Thymus (tissue), 11 donors: Measurements from ENCODE around the gene CD63. TPM values are rescaled to one million over a fixed set of nuclear protein-coding genes. Genes with fewer than 3 reads are reported as not detected.
A peak's percentile ranks its signal among the peaks of the same experiment; 100 is the strongest.

Source experiments
- DNase-seq, 9 donors: peaks; one replicate each; pipeline ENCODE4 v3.0.0-alpha.2; 2013; ENCODE audit warnings: low spot score in 9 of 9, low read depth in 6 of 9, missing footprints in 1 of 9
- H3K27ac ChIP-seq, 2 donors: one replicate each; pipeline ENCODE4 v1.5.1; 2013; ENCODE audit warnings: control low read depth in 1 of 2, low read depth in 1 of 2, low read length in 1 of 2, mild to moderate bottlenecking in 1 of 2, moderate library complexity in 1 of 2
- H3K27me3 ChIP-seq, 2 donors: one replicate each; pipeline ENCODE4 v1.5.1; 2013; ENCODE audit warnings: low read length in 1 of 2; ENCODE audit not compliant: control insufficient read depth in 2 of 2, insufficient read depth in 1 of 2
- H3K36me3 ChIP-seq, 2 donors: one replicate each; pipeline ENCODE4 v1.5.1; 2013; ENCODE audit warnings: low read length in 1 of 2, mild to moderate bottlenecking in 1 of 2, moderate library complexity in 1 of 2; ENCODE audit not compliant: control insufficient read depth in 2 of 2, insufficient read depth in 2 of 2
- H3K4me1 ChIP-seq, 2 donors: one replicate each; pipeline ENCODE4 v1.5.1; 2013; ENCODE audit warnings: low read length in 2 of 2; ENCODE audit not compliant: control insufficient read depth in 2 of 2, insufficient read depth in 2 of 2
- H3K4me3 ChIP-seq, 2 donors: one replicate each; pipeline ENCODE4 v1.5.1; 2013; ENCODE audit warnings: low read length in 2 of 2, control low read depth in 1 of 2, mild to moderate bottlenecking in 1 of 2
- H3K9me3 ChIP-seq, 2 donors: one replicate each; pipeline ENCODE4 v1.5.1; 2013; ENCODE audit warnings: low read length in 1 of 2, mild to moderate bottlenecking in 1 of 2; ENCODE audit not compliant: control insufficient read depth in 2 of 2, insufficient read depth in 1 of 2
- WGBS: extraction: QIAGEN DNeasy Blood & Tissue Kit; methylation state at CpG from one replicate; pipeline ENCODE4 v1.1.7; 2013; 5-methylcytosine and 5-hydroxymethylcytosine counted together
- polyA plus RNA-seq: library from polyadenylated mRNA; stranded (reverse); fragments of 200-250 nt; gene quantifications from one replicate; pipeline ENCODE4 v1.2.3, GENCODE V29; 2013
- total RNA-seq: library from RNA; stranded (reverse); fragments of 120-200 nt; gene quantifications from one replicate; pipeline ENCODE4 v1.2.4, GENCODE V29; 2013
- donor health status: healthy.

Gene CD63
- total and polyA plus RNA-seq, 2 donors, result 221 to 598 TPM

- peaks cover 21 to 43% of the 10 kb centered on the region in 2 donors for H3K27me3 ChIP-seq
- peak overlapping the region in 1 of 2 donors; percentile 33 for H3K27ac ChIP-seq
- no peak for DNase-seq
- no peaks in the 10 kb centered on the region for H3K9me3 ChIP-seq
- 94% methylated on average over 9 of the region's 9 CpGs for WGBS
- H3K4me1 ChIP-seq, result peaks cover 24 to 40% of the 10 kb centered on the region in 2 donors
- no peaks in the 10 kb centered on the region for H3K36me3 ChIP-seq
- no peak overlapping the region for H3K4me3 ChIP-seq
These were observed 23.7 kb downstream of the CD63 start for GRCh38 chr12:55704824-55705718.

GRCh38 chr12:55703901-55704761, 24.7 kb downstream of the CD63 start:
- Histone ChIP-seq H3K27ac (no peak overlapping the region), H3K27me3 (peaks cover 14 to 34% of the 10 kb centered on the region in 2 donors), H3K4me1 (peaks cover 24 to 40% of the 10 kb centered on the region in 2 donors), H3K4me3 (no peak overlapping the region), H3K36me3 (no peaks in the 10 kb centered on the region), H3K9me3 (no peaks in the 10 kb centered on the region)
- DNase-seq, result no peak
- 85% methylated on average over 6 of the region's 6 CpGs for whole genome bisulfite sequencing

- Histone ChIP-seq H3K36me3 (no peaks in the 10 kb centered on the region), H3K9me3 (no peaks in the 10 kb centered on the region), H3K4me3 (no peak overlapping the region), H3K27ac (no peak overlapping the region), H3K4me1 (peaks cover 20 to 34% of the 10 kb centered on the region in 2 donors), H3K27me3 (peaks cover 7 to 25% of the 10 kb centered on the region in 2 donors)
- no peak for DNase-seq
- 82% methylated on average over 2 of the region's 2 CpGs for WGBS
These were observed 25.5 kb downstream of the CD63 start for GRCh38 chr12:55703288-55703687.

- DNase-seq, result no peak
- no peak overlapping the region for H3K4me3 ChIP-seq
- H3K4me1 ChIP-seq, result peaks cover 19 to 30% of the 10 kb centered on the region in 2 donors
- no peaks in the 10 kb centered on the region for H3K9me3 ChIP-seq
- H3K27ac ChIP-seq, result no peak overlapping the region
- no peaks in the 10 kb centered on the region for H3K36me3 ChIP-seq
- WGBS, result 98% methylated on average over 8 of the region's 8 CpGs
- peaks cover 4 to 21% of the 10 kb centered on the region in 2 donors for H3K27me3 ChIP-seq
These were observed 25.9 kb downstream of the CD63 start for GRCh38 chr12:55702861-55703260.

GRCh38 chr12:55700255-55701018, 28.4 kb downstream of the CD63 start:
- DNase-seq, result no peak
- no peak overlapping the region for H3K27ac ChIP-seq
- 93% methylated on average over 21 of the region's 21 CpGs for WGBS

GRCh38 chr12:55699471-55700055, 29.2 kb downstream of the CD63 start:
- DNase-seq, result no peak
- peaks cover 3 to 8% of the 10 kb centered on the region in 2 donors for H3K4me1 ChIP-seq
- WGBS, result 91% methylated on average over 5 of the region's 5 CpGs

More at GRCh38 chr12:55700255-55701018, 28.4 kb downstream of the CD63 start:
- H3K4me1 ChIP-seq, result peaks cover 12 to 17% of the 10 kb centered on the region in 2 donors
- H3K27me3 ChIP-seq, result peaks cover 0 to 4% of the 10 kb centered on the region in 2 donors
- H3K4me3 ChIP-seq, result no peak overlapping the region
- no peaks in the 10 kb centered on the region for H3K36me3 ChIP-seq
- H3K9me3 ChIP-seq, result no peaks in the 10 kb centered on the region

GRCh38 chr12:55698965-55699364, 29.8 kb downstream of the CD63 start:
- Histone ChIP-seq H3K4me1 (peaks cover under 1 to 2% of the 10 kb centered on the region in 2 donors), H3K27ac (no peak overlapping the region), H3K27me3 (peaks cover 0 to 4% of the 10 kb centered on the region in 2 donors), H3K4me3 (no peak overlapping the region), H3K9me3 (no peaks in the 10 kb centered on the region), H3K36me3 (no peaks in the 10 kb centered on the region)
- DNase-seq, result no peak
- WGBS, result 100% methylated on average over 1 of the region's 1 CpG

More at GRCh38 chr12:55699471-55700055, 29.2 kb downstream of the CD63 start:
- H3K27ac ChIP-seq, result no peak overlapping the region
- no peak overlapping the region for H3K4me3 ChIP-seq
- H3K9me3 ChIP-seq, result no peaks in the 10 kb centered on the region
- no peaks in the 10 kb centered on the region for H3K36me3 ChIP-seq
- H3K27me3 ChIP-seq, result peaks cover 0 to 4% of the 10 kb centered on the region in 2 donors

- DNase-seq, result no peak
- Histone ChIP-seq H3K4me3 (no peak overlapping the region), H3K27ac (no peak overlapping the region), H3K27me3 (peaks cover 0 to 4% of the 10 kb centered on the region in 2 donors), H3K9me3 (no peaks in the 10 kb centered on the region), H3K36me3 (no peaks in the 10 kb centered on the region), H3K4me1 (no peaks in the 10 kb centered on the region)
- WGBS, result 96% methylated on average over 16 of the region's 16 CpGs
These were observed 30.4 kb downstream of the CD63 start for GRCh38 chr12:55698241-55698955.
